RWPE1 (cell line): ENCODE measurements around the gene MID1.
A peak's percentile ranks its signal among the peaks of the same experiment; 100 is the strongest.

Experiments
- CTCF ChIA-PET: fragments of 350-600 bp; sonication (Branson Sonifier 250); formaldehyde crosslinking; extraction: SDS; loops from one replicate; lab custom pipeline; 2021; lab: Yijun Ruan, JAX
- POLR2A ChIA-PET: fragments of 400-600 bp; formaldehyde crosslinking; extraction: SDS; loops from one replicate; lab custom pipeline; 2020; ENCODE audit warnings: antibody characterized with exemption; ENCODE audit not compliant: low non-redundant PET; lab: Yijun Ruan, JAX
- DNase-seq: peaks from one replicate; pipeline ENCODE4 v3.0.0; 2012; ENCODE audit warnings: low spot score
- H3K27ac ChIP-seq: fragments of 450-650 bp; 2 replicates; pipeline ENCODE4 v1.5.1; 2017
- CTCF ChIP-seq: fragments of 450-650 bp; conservative IDR thresholded peaks from 2 replicates; pipeline ENCODE4 v1.5.1; 2017; ENCODE audit warnings: low read depth, mild to moderate bottlenecking

The MID1 gene

GRCh38 chrX:10615931-10616774, 4.2 kb downstream of the MID1 start:
- H3K27ac ChIP-seq, result no peak overlapping the region
- no peak for DNase-seq
- CTCF ChIA-PET, result interaction anchor here (0.7 kb wide), 1 partner anchor 348 kb away, joined by 4 read pairs; no protein-coding TSS in a partner anchor
- peak; percentile 41 for TF ChIP-seq CTCF
- POLR2A ChIA-PET, result no interaction called here

GRCh38 chrX:10612215-10612614, 8.2 kb downstream of the MID1 start:
- no peak overlapping the region for H3K27ac ChIP-seq
- CTCF ChIA-PET, result no interaction called here
- TF ChIP-seq CTCF, result no peak

GRCh38 chrX:10611441-10612090, 8.8 kb downstream of the MID1 start:
- ChIA-PET CTCF (no interaction called here), POLR2A (no interaction called here)
- no peak for TF ChIP-seq CTCF
- no peak overlapping the region for H3K27ac ChIP-seq
- no peak for DNase-seq

More at GRCh38 chrX:10612215-10612614, 8.2 kb downstream of the MID1 start:
- POLR2A ChIA-PET, result no interaction called here
- DNase-seq, result no peak

GRCh38 chrX:10608099-10608498, 12.3 kb downstream of the MID1 start:
- TF ChIP-seq CTCF, result no peak
- ChIA-PET POLR2A (no interaction called here), CTCF (interaction anchor here (0.7 kb wide), 2 partner anchors 89 to 194 kb away, joined by 4 to 5 read pairs; no protein-coding TSS in a partner anchor)
- DNase-seq, result no peak
- no peak overlapping the region for H3K27ac ChIP-seq

- POLR2A ChIA-PET, result no interaction called here
- DNase-seq, result no peak
- no peak overlapping the region for H3K27ac ChIP-seq
- CTCF ChIA-PET, result no interaction called here
- TF ChIP-seq CTCF, result no peak
Observed at GRCh38 chrX:10607233-10607632, 13.2 kb downstream of the MID1 start.

- no peak for TF ChIP-seq CTCF
- no peak for DNase-seq
- ChIA-PET CTCF (no interaction called here), POLR2A (no interaction called here)
- H3K27ac ChIP-seq, result no peak overlapping the region
Observed at GRCh38 chrX:10603612-10604011, 16.8 kb downstream of the MID1 start.
